ENCODE results near the gene CBX8. TPM values are rescaled to one million over a fixed set of nuclear protein-coding genes. Genes with fewer than 3 reads are reported as not detected.

Gene CBX8
- total and polyA plus RNA-seq, 2 of the 13 experiments (the other 11 are each of a cell fraction or from before 2014, with no cell fraction given) = 0.34 to 12.6 TPM

- TF ChIP-seq, protein P1, sequence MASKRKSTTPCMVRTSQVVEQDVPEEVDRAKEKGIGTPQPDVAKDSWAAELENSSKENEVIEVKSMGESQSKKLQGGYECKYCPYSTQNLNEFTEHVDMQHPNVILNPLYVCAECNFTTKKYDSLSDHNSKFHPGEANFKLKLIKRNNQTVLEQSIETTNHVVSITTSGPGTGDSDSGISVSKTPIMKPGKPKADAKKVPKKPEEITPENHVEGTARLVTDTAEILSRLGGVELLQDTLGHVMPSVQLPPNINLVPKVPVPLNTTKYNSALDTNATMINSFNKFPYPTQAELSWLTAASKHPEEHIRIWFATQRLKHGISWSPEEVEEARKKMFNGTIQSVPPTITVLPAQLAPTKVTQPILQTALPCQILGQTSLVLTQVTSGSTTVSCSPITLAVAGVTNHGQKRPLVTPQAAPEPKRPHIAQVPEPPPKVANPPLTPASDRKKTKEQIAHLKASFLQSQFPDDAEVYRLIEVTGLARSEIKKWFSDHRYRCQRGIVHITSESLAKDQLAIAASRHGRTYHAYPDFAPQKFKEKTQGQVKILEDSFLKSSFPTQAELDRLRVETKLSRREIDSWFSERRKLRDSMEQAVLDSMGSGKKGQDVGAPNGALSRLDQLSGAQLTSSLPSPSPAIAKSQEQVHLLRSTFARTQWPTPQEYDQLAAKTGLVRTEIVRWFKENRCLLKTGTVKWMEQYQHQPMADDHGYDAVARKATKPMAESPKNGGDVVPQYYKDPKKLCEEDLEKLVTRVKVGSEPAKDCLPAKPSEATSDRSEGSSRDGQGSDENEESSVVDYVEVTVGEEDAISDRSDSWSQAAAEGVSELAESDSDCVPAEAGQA (IDR thresholded peaks at IDR 0.05; ENCODE audit: low read depth) = no peak
- TF ChIP-seq, protein P1 (CRISPR knock-in tag; IDR thresholded peaks at IDR 0.05; ENCODE audit: borderline replicate concordance) = no peak
- TF ChIP-seq PHF20 (CRISPR knock-in tag; IDR thresholded peaks at IDR 0.05) = no peak
- peak; percentile 84 for TF ChIP-seq HOXA5 (CRISPR knock-in tag; IDR thresholded peaks at IDR 0.05)
- TF ChIP-seq, protein P2, sequence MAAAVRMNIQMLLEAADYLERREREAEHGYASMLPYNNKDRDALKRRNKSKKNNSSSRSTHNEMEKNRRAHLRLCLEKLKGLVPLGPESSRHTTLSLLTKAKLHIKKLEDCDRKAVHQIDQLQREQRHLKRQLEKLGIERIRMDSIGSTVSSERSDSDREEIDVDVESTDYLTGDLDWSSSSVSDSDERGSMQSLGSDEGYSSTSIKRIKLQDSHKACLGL (CRISPR knock-in tag; IDR thresholded peaks at IDR 0.05) = no peak
- 0 out of 2 replicates have a peak, but pooled peaks have one; percentile 31 for TF ChIP-seq STAT5B (CRISPR knock-in tag; IDR thresholded peaks at IDR 0.05)
- no peak for TF ChIP-seq MXD3 (CRISPR knock-in tag; IDR thresholded peaks at IDR 0.05)
- no peak for TF ChIP-seq NFRKB (IDR thresholded peaks at IDR 0.05)
- TF ChIP-seq HDAC1 (CRISPR knock-in tag; IDR thresholded peaks at IDR 0.05) = peak; percentile 98
- no peak for TF ChIP-seq GTF2F1 (IDR thresholded peaks at IDR 0.05; ENCODE audit: low read length)
- no peak for TF ChIP-seq SMC3 (IDR thresholded peaks at IDR 0.05; ENCODE audit: low read length)
- no peak for TF ChIP-seq XRCC5 (optimal IDR thresholded peaks at IDR 0.05; ENCODE audit: low read length)
- peak; percentile 90 for TF ChIP-seq HNRNPL (IDR thresholded peaks at IDR 0.05; ENCODE audit: low read depth, low read length)
- TF ChIP-seq TSC22D2 (CRISPR knock-in tag; IDR thresholded peaks at IDR 0.05; ENCODE audit: borderline replicate concordance) = 0 out of 2 replicates have a peak, but pooled peaks have one; percentile 29
- TF ChIP-seq, protein P3, sequence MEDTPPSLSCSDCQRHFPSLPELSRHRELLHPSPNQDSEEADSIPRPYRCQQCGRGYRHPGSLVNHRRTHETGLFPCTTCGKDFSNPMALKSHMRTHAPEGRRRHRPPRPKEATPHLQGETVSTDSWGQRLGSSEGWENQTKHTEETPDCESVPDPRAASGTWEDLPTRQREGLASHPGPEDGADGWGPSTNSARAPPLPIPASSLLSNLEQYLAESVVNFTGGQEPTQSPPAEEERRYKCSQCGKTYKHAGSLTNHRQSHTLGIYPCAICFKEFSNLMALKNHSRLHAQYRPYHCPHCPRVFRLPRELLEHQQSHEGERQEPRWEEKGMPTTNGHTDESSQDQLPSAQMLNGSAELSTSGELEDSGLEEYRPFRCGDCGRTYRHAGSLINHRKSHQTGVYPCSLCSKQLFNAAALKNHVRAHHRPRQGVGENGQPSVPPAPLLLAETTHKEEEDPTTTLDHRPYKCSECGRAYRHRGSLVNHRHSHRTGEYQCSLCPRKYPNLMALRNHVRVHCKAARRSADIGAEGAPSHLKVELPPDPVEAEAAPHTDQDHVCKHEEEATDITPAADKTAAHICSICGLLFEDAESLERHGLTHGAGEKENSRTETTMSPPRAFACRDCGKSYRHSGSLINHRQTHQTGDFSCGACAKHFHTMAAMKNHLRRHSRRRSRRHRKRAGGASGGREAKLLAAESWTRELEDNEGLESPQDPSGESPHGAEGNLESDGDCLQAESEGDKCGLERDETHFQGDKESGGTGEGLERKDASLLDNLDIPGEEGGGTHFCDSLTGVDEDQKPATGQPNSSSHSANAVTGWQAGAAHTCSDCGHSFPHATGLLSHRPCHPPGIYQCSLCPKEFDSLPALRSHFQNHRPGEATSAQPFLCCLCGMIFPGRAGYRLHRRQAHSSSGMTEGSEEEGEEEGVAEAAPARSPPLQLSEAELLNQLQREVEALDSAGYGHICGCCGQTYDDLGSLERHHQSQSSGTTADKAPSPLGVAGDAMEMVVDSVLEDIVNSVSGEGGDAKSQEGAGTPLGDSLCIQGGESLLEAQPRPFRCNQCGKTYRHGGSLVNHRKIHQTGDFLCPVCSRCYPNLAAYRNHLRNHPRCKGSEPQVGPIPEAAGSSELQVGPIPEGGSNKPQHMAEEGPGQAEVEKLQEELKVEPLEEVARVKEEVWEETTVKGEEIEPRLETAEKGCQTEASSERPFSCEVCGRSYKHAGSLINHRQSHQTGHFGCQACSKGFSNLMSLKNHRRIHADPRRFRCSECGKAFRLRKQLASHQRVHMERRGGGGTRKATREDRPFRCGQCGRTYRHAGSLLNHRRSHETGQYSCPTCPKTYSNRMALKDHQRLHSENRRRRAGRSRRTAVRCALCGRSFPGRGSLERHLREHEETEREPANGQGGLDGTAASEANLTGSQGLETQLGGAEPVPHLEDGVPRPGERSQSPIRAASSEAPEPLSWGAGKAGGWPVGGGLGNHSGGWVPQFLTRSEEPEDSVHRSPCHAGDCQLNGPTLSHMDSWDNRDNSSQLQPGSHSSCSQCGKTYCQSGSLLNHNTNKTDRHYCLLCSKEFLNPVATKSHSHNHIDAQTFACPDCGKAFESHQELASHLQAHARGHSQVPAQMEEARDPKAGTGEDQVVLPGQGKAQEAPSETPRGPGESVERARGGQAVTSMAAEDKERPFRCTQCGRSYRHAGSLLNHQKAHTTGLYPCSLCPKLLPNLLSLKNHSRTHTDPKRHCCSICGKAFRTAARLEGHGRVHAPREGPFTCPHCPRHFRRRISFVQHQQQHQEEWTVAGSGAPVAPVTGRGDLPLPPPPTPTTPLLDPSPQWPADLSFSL (CRISPR knock-in tag; IDR thresholded peaks at IDR 0.05) = no peak; the same call in 1 of the 2 replicates
- TF ChIP-seq ZNF672 (CRISPR knock-in tag; IDR thresholded peaks at IDR 0.05) = no peak
- 0 out of 2 replicates have a peak, but pooled peaks have one; percentile 57 for TF ChIP-seq ZFP82 (CRISPR knock-in tag; IDR thresholded peaks at IDR 0.05; ENCODE audit: borderline replicate concordance)
- TF ChIP-seq TBP (CRISPR knock-in tag; IDR thresholded peaks at IDR 0.05) = no peak
These were observed 24.6 kb upstream of the CBX8 start (continued) for GRCh38 chr17:79821331-79822095.

Measured in HepG2 (cell line).